HK-2 (cell line): Measurements from ENCODE around the gene NAA16.

Experiments
- DNase-seq: peaks from one replicate; pipeline ENCODE4 v3.0.0-alpha.2; 2018; ENCODE audit not compliant: unreplicated experiment

The NAA16 gene

GRCh38 chr13:41304551-41304950 is 6.5 kb upstream of the NAA16 start:
- DNase-seq: no peak

- DNase-seq: no peak
Measured at GRCh38 chr13:41306271-41307145, 4.6 kb upstream of the NAA16 start.

- peak; percentile 9 for DNase-seq
Measured at GRCh38 chr13:41307884-41308640, 3.0 kb upstream of the NAA16 start.

GRCh38 chr13:41311406-41312175 is 524 bp downstream of the NAA16 start:
- peak; percentile 31 for DNase-seq

GRCh38 chr13:41312176-41312500 is 1.1 kb downstream of the NAA16 start:
- DNase-seq: peak; percentile 35

GRCh38 chr13:41313117-41313516 is 2.0 kb downstream of the NAA16 start:
- no peak for DNase-seq

- DNase-seq: no peak
Measured at GRCh38 chr13:41313659-41314197, 2.7 kb downstream of the NAA16 start.

GRCh38 chr13:41315443-41316047 is 4.5 kb downstream of the NAA16 start:
- no peak for DNase-seq

GRCh38 chr13:41317243-41317642 is 6.2 kb downstream of the NAA16 start:
- no peak for DNase-seq

GRCh38 chr13:41325752-41326151 is 14.7 kb downstream of the NAA16 start:
- DNase-seq: no peak

- DNase-seq: no peak
Measured at GRCh38 chr13:41326661-41327060, 15.6 kb downstream of the NAA16 start.

- no peak for DNase-seq
Measured at GRCh38 chr13:41327994-41328790, 17.1 kb downstream of the NAA16 start.

GRCh38 chr13:41332829-41333228 is 21.8 kb downstream of the NAA16 start:
- no peak for DNase-seq

GRCh38 chr13:41334810-41335209 is 23.7 kb downstream of the NAA16 start:
- DNase-seq: no peak

GRCh38 chr13:41344358-41344757 is 33.3 kb downstream of the NAA16 start:
- DNase-seq: no peak

- no peak for DNase-seq
Measured at GRCh38 chr13:41345165-41345913, 34.3 kb downstream of the NAA16 start.

- no peak for DNase-seq
Measured at GRCh38 chr13:41345914-41346589, 35.0 kb downstream of the NAA16 start.

GRCh38 chr13:41352935-41353840 is 42.1 kb downstream of the NAA16 start:
- peak; percentile 9 for DNase-seq
